Measurements from ENCODE around the gene ADGRG3.

Gene ADGRG3

GRCh38 chr16:57644383-57645014, 23.6 kb upstream of the ADGRG3 start:
- no peak for DNase-seq (ENCODE audit: low read depth, low spot score)
- no peak overlapping the region for H3K4me3 ChIP-seq (ENCODE audit: low read depth, low read length)
- no peak for TF ChIP-seq CTCF (IDR thresholded peaks at IDR 0.05; ENCODE audit: insufficient read depth, low read length, missing control alignments)
- ChIA-PET CTCF (interaction anchor here (1.0 to 1.7 kb wide), 5 partner anchors 44 to 69 kb away, joined by 3 to 5 read pairs (median 4); no protein-coding TSS in a partner anchor), POLR2A (no interaction called here)

GRCh38 chr16:57645169-57645568, 22.9 kb upstream of the ADGRG3 start:
- H3K4me3 ChIP-seq (ENCODE audit: low read depth, low read length): no peak overlapping the region
- no peak for TF ChIP-seq CTCF (IDR thresholded peaks at IDR 0.05; ENCODE audit: insufficient read depth, low read length, missing control alignments)
- CTCF ChIA-PET: interaction anchor here (1.0 to 8.2 kb wide), 6 partner anchors 7 to 218 kb away, joined by 3 to 256 read pairs (median 90); no protein-coding TSS in a partner anchor
- DNase-seq (ENCODE audit: low read depth, low spot score): no peak
- POLR2A ChIA-PET: no interaction called here

GRCh38 chr16:57645691-57646387, 22.3 kb upstream of the ADGRG3 start:
- TF ChIP-seq CTCF (IDR thresholded peaks at IDR 0.05; ENCODE audit: insufficient read depth, low read length, missing control alignments): no peak
- no peak overlapping the region for H3K4me3 ChIP-seq (ENCODE audit: low read depth, low read length)
- ChIA-PET POLR2A (no interaction called here), CTCF (interaction anchor here (0.9 to 8.2 kb wide), 10 partner anchors 8 to 218 kb away, joined by 3 to 256 read pairs (median 18); partner anchors contain the start of gene ADGRG1)
- DNase-seq (ENCODE audit: low read depth, low spot score): no peak

- no peak for TF ChIP-seq CTCF (IDR thresholded peaks at IDR 0.05; ENCODE audit: insufficient read depth, low read length, missing control alignments)
- no peak for DNase-seq (ENCODE audit: low read depth, low spot score)
- H3K4me3 ChIP-seq (ENCODE audit: low read depth, low read length): no peak overlapping the region
- ChIA-PET POLR2A (no interaction called here), CTCF (interaction anchor here (0.9 to 8.2 kb wide), 19 partner anchors 9 to 217 kb away, joined by 3 to 256 read pairs (median 19); partner anchors contain the start of gene ADGRG1)
Observed at GRCh38 chr16:57646388-57647039, 21.6 kb upstream of the ADGRG3 start.

GRCh38 chr16:57647136-57647875, 20.8 kb upstream of the ADGRG3 start:
- no peak overlapping the region for H3K4me3 ChIP-seq (ENCODE audit: low read depth, low read length)
- POLR2A ChIA-PET: no interaction called here
- CTCF ChIA-PET: interaction anchor here (0.6 to 8.2 kb wide), 27 partner anchors 9 to 359 kb away, joined by 3 to 256 read pairs (median 12); partner anchors contain the start of genes ADGRG1, ADGRG3, KATNB1 and ZNF319
- TF ChIP-seq CTCF (IDR thresholded peaks at IDR 0.05; ENCODE audit: insufficient read depth, low read length, missing control alignments): no peak
- DNase-seq (ENCODE audit: low read depth, low spot score): no peak
